Activated T-cell treated with anti-CD3 and anti-CD28 coated beads, Interleukin-2, amount 50 U/mL, for 1 hour (primary cell): ENCODE data around the gene NPR1.
"Not testable (repeated sequence)": the region's sequence is repeated elsewhere in the genome, so short reads cannot be mapped to it uniquely, and the experiment has no call there.

Experiments
- DNase-seq: peaks from one replicate; pipeline ENCODE4 v3.0.0-alpha.2; 2020

Gene NPR1

DNA sequence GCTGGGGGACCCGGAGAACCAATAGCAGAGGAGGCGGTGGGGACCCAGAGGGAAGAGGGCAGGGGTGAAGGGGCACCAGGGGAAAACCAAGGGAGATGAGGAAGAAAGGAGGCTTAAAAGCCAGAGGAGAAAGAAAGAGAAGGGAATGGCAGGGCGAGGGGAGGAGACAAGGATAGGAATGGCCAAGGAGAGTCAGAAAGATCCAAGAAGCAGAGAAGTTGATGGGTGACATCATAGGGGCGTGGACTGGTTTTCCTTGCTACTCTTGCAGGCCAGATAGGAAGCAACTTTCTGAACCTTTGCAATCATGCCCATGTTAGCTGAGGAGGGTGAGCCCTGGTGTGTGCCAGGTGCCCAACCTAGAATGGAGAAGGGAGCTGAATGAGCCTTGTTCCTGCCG is 5.4 kb downstream of the NPR1 start:
- no peak for DNase-seq

DNA sequence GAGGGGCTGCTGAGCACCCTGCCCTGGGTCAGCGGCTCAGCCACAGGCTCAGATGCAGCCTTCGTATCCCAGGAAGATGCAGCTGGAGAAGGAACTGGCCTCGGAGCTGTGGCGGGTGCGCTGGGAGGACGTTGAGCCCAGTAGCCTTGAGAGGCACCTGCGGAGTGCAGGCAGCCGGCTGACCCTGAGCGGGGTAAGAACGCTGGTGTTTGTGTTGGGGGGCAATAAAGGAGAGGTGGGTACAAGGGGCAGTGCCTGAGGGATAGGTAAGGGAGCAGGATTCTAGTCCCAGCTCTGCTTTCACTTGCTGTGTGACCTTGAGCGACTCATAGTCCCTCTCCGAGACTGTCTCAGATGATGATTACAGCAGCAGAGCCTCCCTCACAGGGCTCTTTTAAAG is 6.4 kb downstream of the NPR1 start:
- no peak for DNase-seq

DNA sequence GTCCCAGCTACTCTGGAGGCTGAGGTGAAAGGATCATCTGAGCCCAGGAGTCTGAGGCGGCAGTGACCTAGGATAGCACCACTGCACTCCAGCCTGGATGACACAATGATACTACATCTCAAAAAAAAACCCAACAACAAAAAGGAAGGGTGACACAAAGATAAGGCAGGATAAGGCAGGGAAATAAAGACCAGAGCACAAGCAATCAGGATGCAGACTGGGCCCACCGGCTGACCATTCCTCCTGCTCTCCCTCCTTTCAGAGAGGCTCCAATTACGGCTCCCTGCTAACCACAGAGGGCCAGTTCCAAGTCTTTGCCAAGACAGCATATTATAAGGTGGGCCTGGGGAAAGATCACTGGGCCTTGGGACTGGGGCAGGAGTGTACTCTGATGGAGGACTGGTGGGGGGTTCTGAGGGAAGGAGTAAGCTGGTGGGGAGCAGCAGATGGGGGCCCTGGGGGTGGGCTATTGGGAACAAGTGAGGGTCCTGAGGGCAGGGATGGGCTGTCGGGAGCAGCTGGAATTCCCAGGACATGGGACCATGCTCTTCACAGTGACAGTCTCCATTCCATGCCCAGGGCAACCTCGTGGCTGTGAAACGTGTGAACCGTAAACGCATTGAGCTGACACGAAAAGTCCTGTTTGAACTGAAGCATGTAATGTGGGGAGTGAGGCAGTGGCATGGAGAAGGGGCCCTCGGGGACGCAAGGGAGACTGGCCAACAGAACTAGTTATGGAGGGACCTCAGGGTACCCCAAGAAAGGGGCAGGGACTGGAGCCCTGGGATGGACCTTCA is 7.3 kb downstream of the NPR1 start:
- DNase-seq = no peak

DNA sequence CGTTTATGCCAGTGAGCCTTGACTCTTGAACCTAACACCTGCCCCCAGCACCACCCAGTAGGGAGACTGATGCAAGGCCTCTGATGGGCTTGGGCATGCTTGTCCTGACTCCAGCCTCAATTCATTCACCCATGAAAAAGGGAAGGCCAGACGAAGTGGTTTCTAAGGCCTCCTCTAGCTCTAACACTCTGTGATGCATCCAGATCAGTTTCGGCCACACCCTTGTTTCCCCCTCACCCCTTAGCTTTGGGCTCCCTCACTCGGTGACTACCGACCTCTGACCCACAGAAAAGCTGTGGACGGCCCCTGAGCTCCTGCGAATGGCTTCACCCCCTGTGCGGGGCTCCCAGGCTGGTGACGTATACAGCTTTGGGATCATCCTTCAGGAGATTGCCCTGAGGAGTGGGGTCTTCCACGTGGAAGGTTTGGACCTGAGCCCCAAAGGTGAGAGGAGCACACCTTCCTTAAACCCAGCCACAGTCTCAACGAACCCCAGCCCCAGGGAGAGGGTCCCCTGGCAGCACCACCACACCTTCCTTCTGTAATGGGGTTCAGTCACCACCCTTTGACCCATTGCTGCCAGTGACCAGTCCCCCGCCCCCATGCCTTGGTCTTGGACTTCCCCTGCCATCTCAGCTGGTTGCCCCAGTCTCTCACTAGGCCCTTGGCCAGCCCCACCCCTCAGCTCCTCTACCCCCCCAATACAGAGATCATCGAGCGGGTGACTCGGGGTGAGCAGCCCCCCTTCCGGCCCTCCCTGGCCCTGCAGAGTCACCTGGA is 9.0 kb downstream of the NPR1 start:
- no peak for DNase-seq

DNA sequence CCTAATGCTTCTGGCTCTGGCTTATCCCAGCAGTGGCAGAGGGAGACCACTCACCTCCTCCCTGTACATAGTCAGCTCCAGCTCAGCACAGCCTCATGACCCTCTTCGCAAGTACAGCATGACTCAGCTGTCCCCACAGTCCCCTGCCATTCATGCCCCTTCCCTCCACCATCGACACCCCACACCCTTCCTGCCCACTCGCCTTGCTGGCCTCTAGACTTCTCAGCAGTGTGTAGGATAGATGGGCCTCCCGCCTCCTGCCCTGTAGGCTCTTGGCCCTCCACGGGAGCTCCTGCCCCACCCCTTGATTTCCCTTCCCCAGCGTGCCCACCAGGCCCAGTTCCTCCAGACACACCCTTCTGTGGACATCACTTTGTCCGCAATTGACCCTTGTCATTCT is 9.8 kb downstream of the NPR1 start:
- DNase-seq = no peak

DNA sequence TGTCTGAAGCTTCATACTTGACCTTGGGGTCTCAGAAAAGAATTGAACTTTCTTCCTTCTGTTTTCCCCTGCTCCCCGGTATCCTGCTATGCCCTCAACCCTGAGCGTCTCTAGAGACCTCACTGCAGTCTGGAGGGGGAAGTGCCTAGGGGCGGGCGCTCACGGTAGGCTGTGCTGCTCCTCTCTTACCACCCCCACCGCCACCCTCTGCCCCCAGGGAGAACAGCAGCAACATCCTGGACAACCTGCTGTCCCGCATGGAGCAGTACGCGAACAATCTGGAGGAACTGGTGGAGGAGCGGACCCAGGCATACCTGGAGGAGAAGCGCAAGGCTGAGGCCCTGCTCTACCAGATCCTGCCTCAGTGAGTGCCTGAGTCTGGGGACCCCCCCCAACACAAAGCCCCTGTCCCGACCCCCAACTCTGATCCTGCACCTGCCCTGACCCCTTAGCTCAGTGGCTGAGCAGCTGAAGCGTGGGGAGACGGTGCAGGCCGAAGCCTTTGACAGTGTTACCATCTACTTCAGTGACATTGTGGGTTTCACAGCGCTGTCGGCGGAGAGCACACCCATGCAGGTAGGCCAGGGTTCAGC is 10.3 kb downstream of the NPR1 start:
- DNase-seq = no peak

DNA sequence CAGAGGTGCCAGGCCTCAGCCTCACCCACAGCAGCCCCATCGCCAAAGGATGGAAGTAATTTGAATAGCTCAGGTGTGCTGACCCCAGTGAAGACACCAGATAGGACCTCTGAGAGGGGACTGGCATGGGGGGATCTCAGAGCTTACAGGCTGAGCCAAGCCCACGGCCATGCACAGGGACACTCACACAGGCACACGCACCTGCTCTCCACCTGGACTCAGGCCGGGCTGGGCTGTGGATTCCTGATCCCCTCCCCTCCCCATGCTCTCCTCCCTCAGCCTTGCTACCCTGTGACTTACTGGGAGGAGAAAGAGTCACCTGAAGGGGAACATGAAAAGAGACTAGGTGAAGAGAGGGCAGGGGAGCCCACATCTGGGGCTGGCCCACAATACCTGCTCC is 15.0 kb downstream of the NPR1 start:
- DNase-seq = no peak

DNA sequence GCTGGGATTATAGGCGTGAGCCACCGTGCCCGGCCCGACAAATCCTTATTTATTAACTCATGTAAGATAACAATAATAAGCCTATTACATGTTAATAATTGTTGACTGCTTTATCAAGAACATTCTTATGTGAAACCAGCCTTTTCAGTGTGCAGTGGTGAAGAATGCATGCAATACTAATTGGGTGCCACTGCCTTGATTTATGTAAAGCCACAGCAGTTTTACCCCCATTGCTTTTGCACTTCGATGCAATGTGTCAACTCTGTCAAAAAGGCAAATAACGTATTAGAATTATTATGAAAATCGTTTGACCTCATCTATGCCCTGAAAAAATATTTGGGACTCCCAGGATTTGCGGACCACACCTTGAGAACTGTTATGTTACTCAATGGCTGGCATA is 18.3 kb downstream of the NPR1 start:
- no peak for DNase-seq

DNA sequence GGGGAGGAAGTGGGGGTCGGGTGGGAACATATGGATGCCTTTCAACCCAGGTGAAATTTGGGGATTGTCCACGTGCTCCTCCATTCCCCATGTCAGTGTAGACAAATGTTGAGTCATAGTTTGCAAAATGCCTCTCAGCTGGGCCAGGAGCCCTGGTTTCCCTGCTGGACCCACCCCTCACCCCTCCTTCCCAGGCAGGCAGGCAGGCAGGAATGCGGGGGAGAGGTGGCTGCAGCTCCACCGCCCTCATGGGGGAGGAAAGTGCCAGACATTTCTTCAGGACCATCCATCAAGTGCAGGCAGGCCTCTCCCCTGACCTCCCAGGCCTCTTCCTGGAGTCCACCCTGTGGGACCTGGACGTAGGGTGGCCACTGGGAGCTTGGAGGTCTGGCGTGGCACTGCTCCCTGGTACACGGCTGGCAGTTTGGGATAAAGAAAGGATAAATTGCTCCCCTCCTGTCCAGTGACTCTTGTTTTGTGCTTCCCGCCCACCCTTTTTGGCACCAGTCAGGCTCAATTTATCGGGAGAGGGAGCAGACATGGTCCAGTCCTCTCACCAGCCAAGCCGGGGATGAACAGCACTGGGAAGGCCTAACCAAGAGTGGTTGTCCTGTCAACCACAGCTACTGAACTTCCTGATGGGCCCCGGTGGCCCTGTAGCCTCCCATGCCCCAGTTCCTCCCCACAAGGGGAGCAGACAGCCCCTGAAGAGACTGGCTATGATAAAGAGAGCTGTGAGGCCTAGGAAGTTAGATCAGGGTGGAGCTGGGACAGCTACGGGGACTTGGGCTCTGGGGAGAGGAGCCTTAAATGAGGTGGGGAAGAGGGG is 18.9 kb downstream of the NPR1 start:
- DNase-seq = no peak

DNA sequence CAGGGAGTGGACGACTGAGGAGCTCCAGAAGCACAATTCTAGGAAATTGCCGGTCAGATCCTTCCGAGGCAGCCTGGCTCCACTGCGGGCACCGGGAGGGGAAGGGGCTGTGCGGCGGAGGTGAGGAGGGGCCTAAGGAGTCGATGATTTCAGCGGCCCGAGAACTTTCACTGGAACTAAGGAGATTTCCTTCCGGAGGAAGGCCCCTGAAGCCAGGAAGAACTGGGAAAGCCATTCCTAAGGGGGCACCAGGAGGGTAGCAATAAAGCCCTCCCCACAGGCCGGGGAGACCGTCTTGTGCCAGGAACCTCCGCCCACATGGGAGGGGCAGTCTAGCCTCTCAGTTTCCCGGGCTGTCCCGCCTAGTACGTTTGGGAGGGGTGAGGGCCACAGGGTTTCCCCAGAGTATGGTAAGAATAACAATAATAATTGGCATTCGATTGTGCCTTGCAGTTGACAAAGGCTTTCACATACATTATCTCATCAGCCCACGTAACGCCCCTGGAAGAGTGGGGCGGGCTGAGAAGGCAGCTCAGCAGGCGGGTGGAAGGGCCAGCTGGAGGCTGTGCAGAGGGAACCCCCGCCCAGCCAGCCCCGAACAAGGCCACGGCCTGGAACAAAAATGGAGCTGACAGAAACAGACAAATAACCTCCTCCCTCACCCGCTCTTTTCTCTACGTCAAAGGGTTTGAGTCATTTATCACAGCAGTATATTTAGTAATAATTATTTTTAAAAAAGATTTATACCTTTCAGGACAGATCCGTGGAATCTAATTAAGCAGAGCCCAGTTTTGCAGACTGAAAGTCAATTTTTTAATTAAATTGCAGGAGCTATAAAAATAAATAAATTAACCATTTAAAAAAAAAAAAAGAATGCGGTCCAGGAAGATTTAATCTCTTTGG is 19.8 kb downstream of the NPR1 start:
- no peak for DNase-seq

DNA sequence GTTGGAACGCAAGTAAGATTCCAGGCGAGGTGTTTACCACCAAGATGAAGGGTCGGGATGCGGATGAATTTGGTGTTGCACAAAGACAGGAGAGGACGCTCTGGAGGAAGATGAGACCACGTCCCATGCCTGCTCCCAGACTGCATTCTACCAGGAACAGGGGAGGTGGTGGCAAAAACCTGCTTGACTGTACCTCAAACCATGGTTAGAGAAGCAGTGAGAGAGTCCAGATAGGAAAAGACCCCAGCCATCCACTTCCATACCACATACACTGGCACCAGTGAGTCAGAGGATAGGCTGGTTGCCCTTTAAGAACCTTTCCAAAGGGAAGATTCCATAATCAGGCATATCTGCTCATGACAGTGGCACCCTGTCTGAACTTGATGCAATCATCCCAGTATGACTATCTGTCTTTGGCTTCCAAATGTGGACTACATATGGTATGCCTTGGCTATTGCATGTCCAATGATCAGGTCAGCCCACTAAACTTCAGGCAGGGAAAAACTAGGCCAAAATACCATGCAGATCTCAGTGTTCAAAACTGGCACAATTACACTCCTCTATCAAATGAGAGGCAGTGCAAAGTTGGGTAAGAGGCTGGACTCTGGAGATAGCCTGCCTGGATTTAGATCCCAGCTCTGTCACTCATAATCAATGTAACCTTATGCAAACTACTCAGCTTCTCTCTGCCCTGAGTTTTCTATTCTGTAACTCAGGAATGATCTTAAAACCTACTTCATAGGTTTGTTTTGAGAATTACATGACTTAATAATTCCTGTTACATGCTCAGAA is 20.6 kb downstream of the NPR1 start:
- no peak for DNase-seq

DNA sequence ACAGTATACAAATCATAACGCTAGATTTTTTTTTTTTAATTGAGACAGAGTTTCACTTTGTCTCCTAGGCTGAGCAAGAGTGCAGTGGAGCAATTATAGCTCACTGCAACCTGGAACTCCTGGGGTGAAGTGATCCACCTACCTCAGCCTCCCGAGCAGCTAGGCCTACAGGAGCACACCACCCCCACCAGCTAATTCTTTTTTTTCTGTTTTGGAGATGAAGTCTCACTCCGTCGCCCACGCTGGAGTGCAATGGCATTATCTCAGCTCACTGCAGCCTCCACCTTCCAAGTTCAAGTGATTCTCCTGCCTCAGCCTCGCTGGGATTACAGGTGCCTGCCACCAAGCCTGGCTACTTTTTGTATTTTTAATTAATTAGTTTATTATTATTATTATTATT is 21.3 kb downstream of the NPR1 start:
- DNase-seq = no peak

DNA sequence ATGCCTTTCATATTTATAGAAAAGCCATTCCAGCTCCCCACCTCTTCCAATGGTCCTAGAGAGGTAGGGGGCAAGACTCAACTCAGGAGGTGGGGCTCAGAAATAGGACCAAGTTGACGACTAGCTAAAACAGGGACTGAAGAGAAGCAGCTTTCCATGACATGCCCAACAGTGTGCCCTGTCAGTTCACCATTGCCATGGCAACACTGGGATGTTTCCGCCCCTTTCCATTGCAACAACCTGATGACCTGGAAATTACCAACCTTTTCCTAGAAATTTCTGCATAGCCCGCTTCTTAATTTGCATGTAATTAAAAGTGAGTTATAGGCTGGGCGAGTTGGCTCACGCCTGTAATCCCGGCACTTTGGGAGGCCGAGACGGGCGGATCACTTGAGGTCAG is 27.0 kb downstream of the NPR1 start:
- no peak for DNase-seq

DNA sequence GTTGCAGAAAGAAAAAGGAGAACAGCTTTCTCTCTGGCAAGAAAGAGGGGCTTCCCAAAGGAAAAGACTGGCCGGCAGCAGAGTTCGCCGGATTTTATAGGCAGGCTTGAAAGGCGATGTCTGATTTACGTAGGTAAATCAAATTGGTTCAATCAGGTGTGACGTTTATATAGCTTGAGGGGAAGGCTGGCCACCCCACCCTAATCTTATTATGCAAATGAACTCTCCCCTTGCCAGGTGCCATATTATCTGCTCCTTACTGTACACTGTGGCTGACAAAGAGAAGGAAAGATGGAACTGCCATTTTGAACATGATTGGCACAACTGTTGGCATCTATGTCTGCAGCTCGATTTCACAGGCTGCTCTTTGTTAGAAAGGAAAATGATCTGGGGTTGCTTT is 32.5 kb downstream of the NPR1 start:
- no peak for DNase-seq

DNA sequence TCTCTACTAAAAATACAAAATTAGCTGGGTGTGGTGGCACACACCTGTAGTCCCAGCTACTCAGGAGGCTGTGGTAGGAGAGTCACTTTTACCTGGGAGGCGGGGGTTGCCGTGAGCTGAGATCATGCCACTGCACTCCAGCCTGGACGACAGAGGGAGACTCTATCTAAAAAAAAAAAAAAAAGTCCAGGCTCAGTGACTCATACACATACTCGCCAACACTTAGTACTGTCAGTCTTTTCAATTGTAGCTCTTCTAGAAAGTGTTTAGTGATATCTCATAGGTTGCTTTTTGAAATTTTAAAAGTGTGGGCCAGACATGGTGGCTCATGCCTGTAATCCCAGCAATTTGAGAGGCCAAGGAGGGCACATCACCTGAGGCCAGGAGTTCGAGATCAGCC is 37.7 kb downstream of the NPR1 start:
- DNase-seq = not testable (repeated sequence)

DNA sequence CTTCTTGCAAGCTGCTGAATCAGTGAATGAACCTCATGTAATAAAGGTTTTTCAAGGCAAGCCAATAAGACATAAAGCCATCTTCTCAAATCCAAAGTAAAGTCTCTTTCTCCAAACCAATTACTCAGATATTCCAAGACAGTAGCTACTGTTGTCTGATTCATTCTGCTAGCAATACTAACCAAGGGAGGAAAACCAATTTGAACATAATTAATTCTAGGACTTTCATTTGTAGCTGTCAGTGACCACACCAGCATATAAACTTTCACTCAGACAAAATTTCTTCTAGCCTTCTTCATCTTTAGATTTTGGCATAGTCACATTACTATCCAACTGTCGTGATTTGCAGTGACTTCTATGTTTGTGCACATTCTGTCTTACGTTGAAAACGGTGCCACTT is 38.8 kb downstream of the NPR1 start:
- DNase-seq = no peak

DNA sequence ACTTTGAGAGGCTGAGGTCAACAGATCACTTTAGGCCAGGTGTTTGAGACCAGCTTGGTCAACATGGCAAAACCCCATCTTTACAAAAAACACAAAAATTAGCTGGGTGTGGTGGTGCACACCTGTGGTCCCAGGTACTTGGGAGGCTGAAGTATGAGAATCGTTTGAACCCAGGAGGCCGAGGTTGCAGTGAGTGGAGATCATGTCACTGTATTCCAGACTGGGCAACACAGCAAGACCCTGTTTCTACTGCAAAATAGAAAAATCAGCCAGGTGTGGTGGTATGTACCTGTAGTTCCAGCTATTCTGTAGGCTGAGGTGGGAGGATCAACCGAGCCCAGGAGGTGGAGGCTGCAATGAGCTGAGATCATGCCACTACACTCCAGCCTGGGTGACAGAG is 45.2 kb downstream of the NPR1 start:
- no peak for DNase-seq

DNA sequence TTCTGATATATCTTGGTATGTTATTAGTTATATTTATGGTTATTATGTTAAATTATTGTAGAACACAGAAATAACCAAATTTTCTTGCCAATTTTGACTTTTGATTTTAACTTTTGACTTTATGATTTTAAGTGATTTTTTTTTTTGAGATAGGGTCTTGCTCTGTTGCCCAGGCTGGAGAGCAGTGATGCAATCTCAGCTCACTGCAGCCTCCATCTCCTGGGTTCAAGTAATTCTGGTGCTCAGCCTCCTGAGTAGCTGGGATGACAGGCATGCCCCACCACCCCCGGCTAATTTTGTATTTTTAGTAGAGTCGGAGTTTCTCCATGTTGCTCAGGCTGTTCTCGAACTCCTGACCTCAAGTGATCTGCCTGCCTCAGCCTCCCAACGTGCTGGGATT is 46.1 kb downstream of the NPR1 start:
- DNase-seq = not testable (repeated sequence)

DNA sequence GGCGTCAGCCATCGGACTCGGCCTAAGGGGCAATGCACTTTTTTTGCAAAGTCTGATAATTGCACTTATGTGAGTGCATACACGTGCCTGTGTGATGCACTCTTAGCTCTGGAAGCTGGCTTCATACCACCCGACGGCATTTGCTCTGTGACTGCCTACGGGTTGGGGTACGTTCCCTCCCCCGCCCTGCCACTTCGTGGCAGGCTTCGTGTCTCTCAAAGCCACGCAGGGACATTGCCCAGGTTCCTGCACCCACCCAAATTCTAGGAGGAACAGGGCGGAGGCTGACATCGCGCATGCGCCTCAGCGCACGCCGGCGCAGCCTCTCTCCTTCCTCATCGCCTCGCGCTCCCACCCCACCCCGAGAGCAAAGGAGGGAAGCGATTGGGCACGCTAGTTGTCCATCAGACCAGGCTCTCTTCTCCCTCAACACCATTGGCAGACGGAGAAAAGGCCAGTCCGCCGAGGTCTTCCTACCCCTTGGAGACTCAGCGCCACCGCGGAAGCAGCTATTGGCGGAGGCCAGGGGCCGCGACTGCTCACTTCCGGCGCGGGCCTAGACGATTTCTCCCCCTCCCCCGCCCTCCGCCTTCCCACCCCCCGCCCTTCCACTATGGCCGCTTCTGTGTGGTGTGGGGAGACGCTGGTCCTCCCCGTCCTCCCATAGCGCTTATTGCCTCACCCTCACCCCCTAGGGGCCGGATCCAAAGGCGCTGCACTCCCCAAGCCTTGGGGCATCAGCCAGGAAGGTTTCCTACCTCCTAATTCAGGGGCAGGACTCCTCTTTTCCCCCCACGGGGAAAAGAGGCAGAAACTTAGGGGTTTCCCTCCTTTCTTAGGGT is 49.2 kb downstream of the NPR1 start, which contains the start of gene INTS3:
Gene INTS3 (plus strand): TSS at position 588 of the 842 bp plus-strand sequence. CDS start 585 bp downstream, outside the sequence.
- peak; percentile 96 for DNase-seq
